Neural crest cell (in vitro differentiated cells): ENCODE data around the gene TNS3. TPM values are rescaled to one million over a fixed set of nuclear protein-coding genes. Genes with fewer than 3 reads are reported as not detected.

ENCODE experiments used
- DNase-seq: peaks from one replicate; pipeline ENCODE4 v3.0.0; 2021; ENCODE audit warnings: low read depth, mixed read lengths, low spot score
- H3K27ac Mint-ChIP-seq: one replicate; pipeline ENCODE4 v1.8.0; 2021; ENCODE audit warnings: mild to moderate bottlenecking, mixed read lengths; ENCODE audit not compliant: unreplicated experiment
- H3K27me3 Mint-ChIP-seq: 2 replicates; pipeline ENCODE4 v1.8.0; 2021; ENCODE audit warnings: low read depth, mild to moderate bottlenecking, mixed read lengths
- H3K36me3 Mint-ChIP-seq: 2 replicates; pipeline ENCODE4 v1.8.0; 2021; ENCODE audit warnings: low read depth, mild to moderate bottlenecking, mixed read lengths
- H3K4me1 Mint-ChIP-seq: 2 replicates; pipeline ENCODE4 v1.8.0; 2021; ENCODE audit warnings: mixed read lengths
- H3K4me3 Mint-ChIP-seq: one replicate; pipeline ENCODE4 v1.8.0; 2021; ENCODE audit warnings: mild to moderate bottlenecking, mixed read lengths
- H3K9me3 Mint-ChIP-seq: 2 replicates; pipeline ENCODE4 v1.8.0; 2021; ENCODE audit warnings: mixed read lengths
- total RNA-seq: library from RNA; stranded (reverse); gene quantifications from 2 replicates; pipeline ENCODE4 v1.2.1, GENCODE V29; 2021
- TF ChIP-seq, protein P1 (sequence below): fragments of 200-600 bp; sonication (generic); conservative IDR thresholded peaks from 2 replicates; pipeline ENCODE4 v1.5.0; 2021; ENCODE audit warnings: antibody characterized with exemption, mild to moderate bottlenecking

Gene TNS3
- total RNA-seq, 1 donor from 2014 or later, result 26.4 TPM

DNA sequence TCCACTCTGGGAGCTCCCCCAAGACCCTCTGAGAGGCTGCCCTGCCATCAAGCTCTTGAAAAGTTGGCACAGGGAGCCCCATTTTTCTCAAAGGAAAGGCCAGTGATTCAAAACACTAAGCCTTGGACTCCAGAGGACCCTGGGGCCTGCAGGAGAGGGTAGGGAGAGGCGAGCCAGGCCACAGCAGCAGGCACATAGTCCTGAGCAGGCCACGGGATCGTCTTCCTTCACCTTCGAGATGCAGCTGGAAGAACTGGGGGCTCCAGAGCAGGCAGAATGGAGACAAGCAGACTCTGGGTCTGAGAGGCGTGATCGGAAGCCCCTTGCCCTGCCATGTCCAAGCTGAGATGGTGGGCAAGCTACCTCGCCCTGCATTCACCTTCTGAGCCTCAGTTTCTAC, 13.9 kb downstream of the TNS3 start:
- peaks cover 21% of the 10 kb centered on the region for H3K4me1 Mint-ChIP-seq
- no peak for DNase-seq
- no peak overlapping the region for H3K27ac Mint-ChIP-seq
- no peaks in the 10 kb centered on the region for H3K27me3 Mint-ChIP-seq
- peaks cover 2% of the 10 kb centered on the region for H3K36me3 Mint-ChIP-seq
- no peaks in the 10 kb centered on the region for H3K9me3 Mint-ChIP-seq
- no peak overlapping the region for H3K4me3 Mint-ChIP-seq
- TF ChIP-seq, protein P1, sequence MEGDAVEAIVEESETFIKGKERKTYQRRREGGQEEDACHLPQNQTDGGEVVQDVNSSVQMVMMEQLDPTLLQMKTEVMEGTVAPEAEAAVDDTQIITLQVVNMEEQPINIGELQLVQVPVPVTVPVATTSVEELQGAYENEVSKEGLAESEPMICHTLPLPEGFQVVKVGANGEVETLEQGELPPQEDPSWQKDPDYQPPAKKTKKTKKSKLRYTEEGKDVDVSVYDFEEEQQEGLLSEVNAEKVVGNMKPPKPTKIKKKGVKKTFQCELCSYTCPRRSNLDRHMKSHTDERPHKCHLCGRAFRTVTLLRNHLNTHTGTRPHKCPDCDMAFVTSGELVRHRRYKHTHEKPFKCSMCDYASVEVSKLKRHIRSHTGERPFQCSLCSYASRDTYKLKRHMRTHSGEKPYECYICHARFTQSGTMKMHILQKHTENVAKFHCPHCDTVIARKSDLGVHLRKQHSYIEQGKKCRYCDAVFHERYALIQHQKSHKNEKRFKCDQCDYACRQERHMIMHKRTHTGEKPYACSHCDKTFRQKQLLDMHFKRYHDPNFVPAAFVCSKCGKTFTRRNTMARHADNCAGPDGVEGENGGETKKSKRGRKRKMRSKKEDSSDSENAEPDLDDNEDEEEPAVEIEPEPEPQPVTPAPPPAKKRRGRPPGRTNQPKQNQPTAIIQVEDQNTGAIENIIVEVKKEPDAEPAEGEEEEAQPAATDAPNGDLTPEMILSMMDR, result no peak

DNA sequence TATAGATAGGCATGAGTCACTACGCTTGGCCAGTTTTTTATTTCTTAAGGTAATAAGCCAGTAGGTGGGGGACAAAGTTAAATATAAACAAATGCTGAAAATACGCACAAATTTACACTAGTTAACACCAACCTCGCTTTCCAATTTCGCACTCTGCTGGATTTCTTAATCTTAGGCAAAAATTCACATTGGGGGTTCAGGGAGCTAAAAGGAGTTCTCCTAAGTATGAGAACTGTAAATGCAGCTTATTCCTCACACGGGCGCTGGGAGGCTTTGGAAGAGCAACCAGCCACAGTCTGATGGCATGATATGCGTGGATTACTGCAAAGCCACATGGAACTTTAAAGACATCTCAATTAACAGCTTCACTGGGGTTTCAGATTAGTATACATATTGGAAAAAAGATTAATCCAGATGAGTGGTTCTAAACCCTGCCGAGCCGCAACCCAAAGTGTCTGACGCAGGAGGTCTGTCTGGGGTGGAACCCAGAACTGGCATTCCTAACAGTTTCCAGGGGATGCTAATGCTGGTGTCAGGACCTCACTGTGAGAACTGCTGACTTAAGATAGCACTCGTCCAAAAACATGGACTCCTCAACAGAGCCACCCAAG, 16.2 kb downstream of the TNS3 start:
- H3K4me1 Mint-ChIP-seq, result peaks cover 15% of the 10 kb centered on the region
- no peaks in the 10 kb centered on the region for H3K27me3 Mint-ChIP-seq
- H3K36me3 Mint-ChIP-seq, result peaks cover 2% of the 10 kb centered on the region
- TF ChIP-seq, protein P1, result no peak
- no peak overlapping the region for H3K27ac Mint-ChIP-seq
- H3K4me3 Mint-ChIP-seq, result no peak overlapping the region
- no peaks in the 10 kb centered on the region for H3K9me3 Mint-ChIP-seq
- no peak for DNase-seq

DNA sequence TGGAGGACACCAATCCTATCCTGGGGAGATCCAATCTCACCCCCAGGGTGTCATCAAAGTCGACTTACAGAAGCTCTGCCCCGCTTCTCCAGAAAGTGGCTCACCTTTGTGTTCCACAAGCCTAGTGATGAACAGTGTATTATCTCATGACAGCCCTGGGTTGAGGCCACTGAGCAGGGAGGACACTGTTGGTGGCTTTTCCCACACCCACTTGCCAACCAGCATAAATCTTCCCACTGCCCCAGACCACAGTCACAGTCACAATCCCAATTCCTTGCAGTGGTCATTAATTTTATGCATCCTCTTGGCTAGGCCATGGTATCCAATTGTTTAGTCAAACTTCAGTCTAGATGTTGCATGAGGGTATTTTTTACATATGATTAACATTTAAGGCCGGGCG, 18.4 kb downstream of the TNS3 start:
- Mint-ChIP-seq H3K9me3 (no peaks in the 10 kb centered on the region), H3K27ac (no peak overlapping the region), H3K4me1 (peaks cover 13% of the 10 kb centered on the region), H3K27me3 (no peaks in the 10 kb centered on the region), H3K36me3 (peaks cover 2% of the 10 kb centered on the region), H3K4me3 (no peak overlapping the region)
- DNase-seq, result no peak
- TF ChIP-seq, protein P1, result no peak

DNA sequence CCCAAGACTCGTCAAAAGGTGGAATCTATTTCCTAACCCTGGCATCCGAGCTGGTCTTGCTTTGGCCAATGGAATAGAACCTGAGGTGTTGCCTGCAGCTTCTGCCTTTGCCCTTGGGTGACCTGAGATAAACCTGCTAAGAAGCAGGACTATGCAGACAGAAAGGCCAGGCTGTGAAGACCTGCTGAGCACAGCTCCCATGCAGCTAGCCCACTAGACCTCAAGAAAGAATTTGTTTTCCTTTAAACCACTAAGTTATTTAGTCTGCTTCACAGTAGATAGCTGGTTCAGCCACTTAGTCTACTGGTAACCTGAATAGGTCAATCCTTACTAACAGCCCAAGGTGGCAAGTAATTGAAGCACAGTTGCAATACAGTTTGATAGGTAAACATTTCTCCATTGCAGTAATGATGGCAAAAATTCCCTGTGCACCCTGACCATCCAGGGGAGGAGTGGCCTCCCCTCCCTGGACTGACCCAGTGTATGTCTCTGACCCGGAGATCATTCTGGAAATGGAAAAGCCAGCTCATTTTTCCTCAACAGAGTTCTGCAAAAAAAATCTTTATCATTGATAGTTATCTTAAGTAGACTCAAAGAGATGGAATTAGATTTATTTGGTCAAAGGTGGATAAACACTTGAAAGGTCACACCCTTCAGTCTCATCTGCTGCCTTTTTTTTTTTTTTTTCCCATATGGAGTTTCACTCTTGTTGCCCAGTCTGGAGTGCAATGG, 20.0 kb downstream of the TNS3 start:
- no peak for DNase-seq
- Mint-ChIP-seq H3K9me3 (no peaks in the 10 kb centered on the region), H3K36me3 (peaks cover 2% of the 10 kb centered on the region), H3K4me3 (no peak overlapping the region), H3K27ac (no peak overlapping the region), H3K4me1 (peaks cover 23% of the 10 kb centered on the region), H3K27me3 (no peaks in the 10 kb centered on the region)
- TF ChIP-seq, protein P1, result no peak

DNA sequence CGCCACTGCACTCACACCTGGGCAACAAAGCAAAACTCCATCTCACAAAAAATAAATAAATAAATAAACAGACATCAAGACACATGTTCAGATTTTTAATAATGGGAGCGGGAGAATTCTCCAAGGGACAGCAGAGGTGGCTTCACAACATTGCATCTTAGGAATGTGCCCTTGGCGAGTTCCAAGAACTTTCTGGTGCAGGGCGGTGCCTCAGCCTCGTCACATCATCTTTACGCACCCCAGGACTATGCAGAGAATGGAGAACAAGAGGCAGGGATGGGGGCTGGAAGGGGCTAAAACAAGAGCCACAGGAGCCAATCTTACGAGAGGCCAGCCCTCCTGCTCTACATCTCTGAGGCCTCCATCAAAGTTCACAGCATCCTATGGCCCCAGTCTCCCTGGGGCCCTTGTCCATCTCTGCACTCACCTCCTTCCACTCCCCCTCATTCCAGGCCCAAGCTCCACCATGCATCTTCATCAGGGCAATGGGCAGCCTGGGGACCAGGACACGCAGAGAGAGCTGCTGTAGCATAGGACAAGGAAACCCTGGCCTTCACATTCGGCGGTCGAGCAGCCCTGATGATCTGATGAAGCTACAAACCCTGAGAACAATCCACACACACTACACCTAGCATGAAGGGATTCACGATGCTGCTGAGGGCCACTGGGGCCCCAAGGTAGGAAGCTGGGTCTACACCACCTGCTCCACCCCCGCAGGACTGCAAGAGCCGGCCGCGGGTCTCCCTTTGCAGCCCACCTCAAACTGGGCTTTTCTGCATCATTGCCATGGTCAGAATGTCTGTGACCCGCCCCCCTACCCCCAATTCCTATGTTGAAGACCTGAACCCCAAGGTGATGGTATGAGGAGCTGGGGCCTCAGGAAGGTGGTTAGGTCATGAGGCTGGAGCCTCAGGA, 22.3 kb downstream of the TNS3 start:
- Mint-ChIP-seq H3K27ac (no peak overlapping the region), H3K4me3 (no peak overlapping the region), H3K4me1 (peaks cover 16% of the 10 kb centered on the region), H3K36me3 (peaks cover 2% of the 10 kb centered on the region), H3K27me3 (no peaks in the 10 kb centered on the region), H3K9me3 (no peaks in the 10 kb centered on the region)
- TF ChIP-seq, protein P1, result no peak
- no peak for DNase-seq
